CD14-positive monocyte (primary cell): ENCODE measurements around the gene ACOD1. TPM values are rescaled to one million over a fixed set of nuclear protein-coding genes. Genes with fewer than 3 reads are reported as not detected.
A peak's percentile ranks its signal among the peaks of the same experiment; 100 is the strongest.

Experiments
- DNase-seq, 3 donors: peaks; one replicate each; pipeline ENCODE4 v3.0.0-alpha.2; 2011 to 2022
- H2AFZ ChIP-seq: 2 replicates; pipeline ENCODE4 v1.6.0; 2012; ENCODE audit warnings: mild to moderate bottlenecking, low read depth, low read length, inconsistent platforms; ENCODE audit not compliant: insufficient read depth, poor library complexity, severe bottlenecking
- H3K27ac ChIP-seq, 2 donors: 1 replicate in 1 of 2; 2 replicates in 1 of 2; pipeline ENCODE4 v1.5.1; 2012 to 2013; ENCODE audit warnings: low read length in 2 of 2, control low read depth in 1 of 2, inconsistent platforms in 1 of 2, low read depth in 1 of 2, mild to moderate bottlenecking in 1 of 2
- H3K27me3 ChIP-seq, 2 donors: one replicate each; pipeline versions ENCODE4 v1.6.0 to v1.6.1; 2011 to 2013; ENCODE audit warnings: low read length in 2 of 2; ENCODE audit not compliant: control insufficient read depth in 2 of 2, insufficient read depth in 2 of 2
- H3K36me3 ChIP-seq, 2 donors: replicated peaks in 1 of 2; 1 replicate in 1 of 2; 2 replicates in 1 of 2; pipeline versions ENCODE4 v1.5.1 to v1.6.1; 2012 to 2013; ENCODE audit warnings: low read length in 2 of 2, control low read depth in 1 of 2, inconsistent platforms in 1 of 2, mild to moderate bottlenecking in 1 of 2; ENCODE audit not compliant: insufficient read depth in 2 of 2, control insufficient read depth in 1 of 2
- H3K4me1 ChIP-seq, 2 donors: 1 replicate in 1 of 2; 2 replicates in 1 of 2; pipeline versions ENCODE4 v1.5.1 to v1.6.1; 2012 to 2013; ENCODE audit warnings: low read length in 2 of 2, control low read depth in 1 of 2, inconsistent platforms in 1 of 2, mild to moderate bottlenecking in 1 of 2, moderate library complexity in 1 of 2; ENCODE audit not compliant: insufficient read depth in 2 of 2, control insufficient read depth in 1 of 2
- H3K4me2 ChIP-seq: replicated peaks from 2 replicates; pipeline ENCODE3; 2012; ENCODE audit warnings: low read length, moderate library complexity, mild to moderate bottlenecking; ENCODE audit not compliant: poor library complexity, severe bottlenecking; ENCODE audit errors: extremely low read depth
- H3K4me3 ChIP-seq, 3 experiments: fragments of 200-600 bp in 1 of 3; sonication (generic) in 1 of 3; replicated peaks in 1 of 3; 1 replicate in 2 of 3; 2 replicates in 1 of 3; pipeline ENCODE4 v1.5.1; 2011 to 2013; ENCODE audit warnings: low read length in 3 of 3, mild to moderate bottlenecking in 3 of 3, control low read depth in 2 of 3, low read depth in 2 of 3, inconsistent platforms in 1 of 3, moderate library complexity in 1 of 3
- H3K79me2 ChIP-seq: 2 replicates; pipeline ENCODE4 v1.6.0; 2012; ENCODE audit warnings: mild to moderate bottlenecking, control low read depth, inconsistent platforms, low read length, moderate library complexity; ENCODE audit not compliant: insufficient read depth
- H3K9ac ChIP-seq: 2 replicates; pipeline ENCODE4 v1.6.0; 2017; ENCODE audit warnings: low read length, mild to moderate bottlenecking; ENCODE audit not compliant: insufficient read depth, poor library complexity, severe bottlenecking
- H3K9me3 ChIP-seq, 2 donors: replicated peaks in 1 of 2; 1 replicate in 1 of 2; 2 replicates in 1 of 2; pipeline versions ENCODE4 v1.5.1 to v1.6.1; 2012 to 2013; ENCODE audit warnings: low read length in 2 of 2, control low read depth in 1 of 2; ENCODE audit not compliant: control insufficient read depth in 1 of 2, insufficient read depth in 1 of 2
- H4K20me1 ChIP-seq: 2 replicates; pipeline ENCODE4 v1.6.0; 2012; ENCODE audit warnings: mild to moderate bottlenecking, low read length, control low read depth, moderate library complexity; ENCODE audit not compliant: insufficient read depth
- H3K27ac Mint-ChIP-seq, 7 donors: one replicate each; pipeline ENCODE4 v1.8.0; 2020; ENCODE audit warnings: mild to moderate bottlenecking in 7 of 7, mixed read lengths in 7 of 7, moderate library complexity in 6 of 7, inconsistent platforms in 2 of 7
- H3K27me3 Mint-ChIP-seq, 3 donors: one replicate each; pipeline ENCODE4 v1.8.0; 2021 to 2022; ENCODE audit warnings: low read depth in 3 of 3, mild to moderate bottlenecking in 3 of 3, mixed read lengths in 3 of 3, moderate library complexity in 3 of 3, inconsistent platforms in 1 of 3
- H3K36me3 Mint-ChIP-seq, 2 donors: one replicate each; pipeline ENCODE4 v1.8.0; 2020; ENCODE audit warnings: mixed read lengths in 2 of 2, inconsistent platforms in 1 of 2, mild to moderate bottlenecking in 1 of 2
- H3K4me1 Mint-ChIP-seq: one replicate; pipeline ENCODE4 v1.8.0; 2020; ENCODE audit warnings: mild to moderate bottlenecking, mixed read lengths
- H3K4me3 Mint-ChIP-seq, 2 donors: one replicate each; pipeline ENCODE4 v1.8.0; 2020; ENCODE audit warnings: mild to moderate bottlenecking in 2 of 2, mixed read lengths in 2 of 2, moderate library complexity in 1 of 2
- H3K9me3 Mint-ChIP-seq, 7 donors: one replicate each; pipeline ENCODE4 v1.8.0; 2020 to 2022; ENCODE audit warnings: mixed read lengths in 7 of 7, mild to moderate bottlenecking in 6 of 7, moderate library complexity in 6 of 7, inconsistent platforms in 2 of 7
- CTCF ChIP-seq: fragments of 200-600 bp; IDR thresholded peaks from one replicate; pipeline ENCODE4 v1.8.0; 2022; ENCODE audit warnings: antibody characterized with exemption, mild to moderate bottlenecking
- WGBS: methylation state at CpG from one replicate; pipeline ENCODE4 v1.1.5; 2013; ENCODE audit warnings: missing lambda C conversion rate; ENCODE audit not compliant: insufficient coverage; 5-methylcytosine and 5-hydroxymethylcytosine counted together
- intact Hi-C, 2 donors: fragments of 100-400 bp; cut with micrococcal nuclease; formaldehyde crosslinking; loops; one replicate each; pipeline versions ENCODE4 v1.15.0 to v1.15.1; 2023
- polyA plus RNA-seq, 3 donors: library from polyadenylated mRNA; depleted of rRNA in 1 of 3; unstranded in 2 of 3; stranded (reverse) in 1 of 3; fragments of 300-500 nt in 2 of 3; fragments of >200 nt in 1 of 3; fragmentation: Illumina TruSeq in 2 of 3; gene quantifications; 1 replicate in 2 of 3; 2 replicates in 1 of 3; pipeline ENCODE4 v1.2.3, GENCODE V29; 2012 to 2021

Gene ACOD1
- polyA plus RNA-seq, 3 donors: 0.29 TPM; not detected in 2

- peaks cover 2 to 6% (median 2%) of the 10 kb centered on the region in 3 donors for H3K27me3 Mint-ChIP-seq
Observed at GRCh38 chr13:76943646-76944045, 4.7 kb upstream of the ACOD1 start.

GRCh38 chr13:76944456-76944855 is 3.9 kb upstream of the ACOD1 start:
- H3K4me1 Mint-ChIP-seq: peaks cover 57% of the 10 kb centered on the region
- H3K27ac Mint-ChIP-seq: peak overlapping the region; percentile 82 to 95 (median 89)
- WGBS: 0% methylated on average over 2 of the region's 4 CpGs

More at GRCh38 chr13:76943646-76944045, 4.7 kb upstream of the ACOD1 start:
- peak overlapping the region in 1 of 2 donors; percentile 72 for H3K27ac ChIP-seq
- no peaks in the 10 kb centered on the region for H3K9me3 ChIP-seq
- no peak for TF ChIP-seq CTCF
- no peaks in the 10 kb centered on the region for H3K27me3 ChIP-seq
- H3K4me3 ChIP-seq: peak overlapping the region in 1 of 3 experiments; percentile 49
- no peaks in the 10 kb centered on the region for H4K20me1 ChIP-seq
- DNase-seq: no peak
- Mint-ChIP-seq H3K4me3 (no peak overlapping the region), H3K27ac (peak overlapping the region; percentile 82 to 95 (median 89)), H3K9me3 (peaks cover 0 to 4% (median 0%) of the 10 kb centered on the region in 7 donors), H3K36me3 (peaks cover 1 to 2% of the 10 kb centered on the region in 2 donors), H3K4me1 (peaks cover 59% of the 10 kb centered on the region)
- peak overlapping the region; percentile 57 for H3K4me2 ChIP-seq
- H3K36me3 ChIP-seq: no peaks in the 10 kb centered on the region
- intact Hi-C loops: no loop called here
- peaks cover 58 to 67% of the 10 kb centered on the region in 2 donors for H3K4me1 ChIP-seq
- no peak overlapping the region for H3K9ac ChIP-seq
- no peak overlapping the region for H2AFZ ChIP-seq
- no peaks in the 10 kb centered on the region for H3K79me2 ChIP-seq
- no CpG with 5 or more reads among the region's 2 CpGs for WGBS

More at GRCh38 chr13:76944456-76944855, 3.9 kb upstream of the ACOD1 start:
- Histone ChIP-seq H3K27ac (peak overlapping the region; percentile 68 to 72), H3K4me3 (peak overlapping the region in 2 of 3 experiments; percentile 23 to 49), H2AFZ (no peak overlapping the region), H4K20me1 (no peaks in the 10 kb centered on the region), H3K27me3 (no peaks in the 10 kb centered on the region), H3K9ac (no peak overlapping the region), H3K4me2 (peak overlapping the region; percentile 57), H3K9me3 (no peaks in the 10 kb centered on the region), H3K4me1 (peaks cover 59 to 67% of the 10 kb centered on the region in 2 donors), H3K79me2 (no peaks in the 10 kb centered on the region), H3K36me3 (no peaks in the 10 kb centered on the region)
- Mint-ChIP-seq H3K36me3 (peaks cover 1 to 2% of the 10 kb centered on the region in 2 donors), H3K9me3 (peaks cover 0 to 4% (median 0%) of the 10 kb centered on the region in 7 donors), H3K4me3 (peak overlapping the region in 1 of 2 donors; percentile 80), H3K27me3 (peaks cover 2 to 6% (median 2%) of the 10 kb centered on the region in 3 donors)
- DNase-seq: peak; percentile 76 to 90 (median 86)
- TF ChIP-seq CTCF: no peak
- intact Hi-C loops: no loop called here
